Measurements from ENCODE around the gene TBC1D5. TPM values are rescaled to one million over a fixed set of nuclear protein-coding genes. Genes with fewer than 3 reads are reported as not detected.

Gene TBC1D5
- total and polyA plus RNA-seq, 2 of the 8 experiments (the other 6 are each of a cell fraction or from before 2014, with no cell fraction given) = 11.0 to 22.9 TPM

DNA sequence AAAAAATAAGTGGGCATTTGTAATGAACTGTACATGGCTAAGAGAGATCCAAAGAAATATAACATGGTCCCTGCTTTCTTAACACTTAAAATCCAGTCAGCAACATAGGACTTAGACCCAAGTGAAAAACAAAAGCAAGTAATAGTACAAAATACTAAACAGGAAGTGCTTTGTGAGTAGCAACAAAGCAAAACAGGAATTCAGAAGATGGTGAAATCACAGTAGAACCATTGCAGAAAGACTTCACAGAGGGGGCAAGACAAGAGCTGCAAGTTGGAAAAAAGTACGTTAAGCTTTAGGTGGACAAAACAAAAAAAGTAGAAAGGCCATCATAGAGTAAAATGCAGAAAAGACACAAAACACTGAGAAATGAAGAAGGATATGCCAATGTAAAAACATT, 116.0 kb downstream of the TBC1D5 start:
- no peaks in the 10 kb centered on the region for H3K27me3 ChIP-seq (replicated peaks in 1 of 4; ENCODE audit: control insufficient read depth in 3 of 4, extremely low read depth in 1 of 4, insufficient read depth in 3 of 4, low read length in 3 of 4)
- no peaks in the 10 kb centered on the region for H4K20me1 ChIP-seq (replicated peaks in 1 of 2; ENCODE audit: control insufficient read depth in 1 of 2, insufficient read depth in 2 of 2, low read length in 2 of 2)
- H2AK5ac ChIP-seq (ENCODE audit: low read depth, low read length) = no peak overlapping the region
- H3K9ac ChIP-seq (replicated peaks in 1 of 4; ENCODE audit: extremely low read depth in 1 of 4, low read depth in 3 of 4, low read length in 3 of 4) = no peak overlapping the region
- DNase-seq (ENCODE audit: low read depth in 1 of 2, low spot score in 2 of 2) (no peak), FAIRE-seq (no peak)
- H4K8ac ChIP-seq (ENCODE audit: extremely low read depth, insufficient read depth, low read length) = no peak overlapping the region
- H3K4ac ChIP-seq (replicated peaks; ENCODE audit: insufficient read length, low read depth, low read length) = no peak overlapping the region
- H2BK12ac ChIP-seq (ENCODE audit: low read depth, low read length) = no peak overlapping the region
- no peak overlapping the region for H2BK15ac ChIP-seq (ENCODE audit: low read length)
- no peak overlapping the region for H4K5ac ChIP-seq (ENCODE audit: insufficient read length, low read depth, low read length)
- H4K91ac ChIP-seq (replicated peaks; ENCODE audit: insufficient read length, low read length) = no peak overlapping the region
- H2BK5ac ChIP-seq (ENCODE audit: low read depth, low read length) = no peak overlapping the region
- H3K4me3 ChIP-seq (ENCODE audit: extremely low read depth in 1 of 4, insufficient read depth in 2 of 4, low read depth in 3 of 4, low read length in 4 of 4) = no peak overlapping the region
- 76% methylated on average over 1 of the region's 1 CpG; no CpG with 5 or more reads in 1 of the 2 experiments for WGBS, 2 experiments (ENCODE audit: extremely low coverage in 1 of 2, insufficient coverage in 1 of 2, insufficient read length in 1 of 2, insufficient replicate concordance in 2 of 2, low coverage in 1 of 2, low lambda C conversion rate in 2 of 2, missing lambda C conversion rate in 1 of 2)
- no peak overlapping the region for H3K23ac ChIP-seq (ENCODE audit: insufficient read length)
- H3K4me2 ChIP-seq (ENCODE audit: insufficient read depth in 1 of 2, low read depth in 2 of 2, low read length in 2 of 2) = no peak overlapping the region
- H3K18ac ChIP-seq (ENCODE audit: extremely low read depth, low read length) = no peak overlapping the region
- no peak overlapping the region for H3K56ac ChIP-seq (replicated peaks; ENCODE audit: insufficient read length, low read depth, low read length)
- CTCF ChIA-PET (ENCODE audit: partially characterized antibody) = interaction anchor here (4.2 kb wide), 1 partner anchor 19 kb away, joined by 17 read pairs; no protein-coding TSS in a partner anchor
- no peaks in the 10 kb centered on the region for H3K36me3 ChIP-seq (ENCODE audit: control insufficient read depth in 2 of 4, insufficient read depth in 4 of 4, low read length in 3 of 4)
- H2AFZ ChIP-seq (ENCODE audit: low read length) = no peak overlapping the region
- no peak overlapping the region for H3K27ac ChIP-seq (ENCODE audit: low read depth, low read length)
- peak overlapping the region; percentile 10 for H2BK120ac ChIP-seq (replicated peaks; ENCODE audit: low read depth, low read length)
- H3K9me3 ChIP-seq (ENCODE audit: insufficient read depth in 2 of 2, low read depth in 1 of 2, low read length in 1 of 2) = no peaks in the 10 kb centered on the region
- no peak for TF ChIP-seq SRF (IDR thresholded peaks at IDR 0.05; ENCODE audit: low read depth, low read length)
- no peak for TF ChIP-seq POLR2AphosphoS5 (IDR thresholded peaks at IDR 0.05; ENCODE audit: low read depth, low read length)
- no peak for TF ChIP-seq JUND (IDR thresholded peaks at IDR 0.05; ENCODE audit: low read length)
- TF ChIP-seq, protein P1, sequence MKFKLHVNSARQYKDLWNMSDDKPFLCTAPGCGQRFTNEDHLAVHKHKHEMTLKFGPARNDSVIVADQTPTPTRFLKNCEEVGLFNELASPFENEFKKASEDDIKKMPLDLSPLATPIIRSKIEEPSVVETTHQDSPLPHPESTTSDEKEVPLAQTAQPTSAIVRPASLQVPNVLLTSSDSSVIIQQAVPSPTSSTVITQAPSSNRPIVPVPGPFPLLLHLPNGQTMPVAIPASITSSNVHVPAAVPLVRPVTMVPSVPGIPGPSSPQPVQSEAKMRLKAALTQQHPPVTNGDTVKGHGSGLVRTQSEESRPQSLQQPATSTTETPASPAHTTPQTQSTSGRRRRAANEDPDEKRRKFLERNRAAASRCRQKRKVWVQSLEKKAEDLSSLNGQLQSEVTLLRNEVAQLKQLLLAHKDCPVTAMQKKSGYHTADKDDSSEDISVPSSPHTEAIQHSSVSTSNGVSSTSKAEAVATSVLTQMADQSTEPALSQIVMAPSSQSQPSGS (IDR thresholded peaks at IDR 0.05; ENCODE audit: low read length) = no peak
- no peak for TF ChIP-seq RNF2 (IDR thresholded peaks at IDR 0.05; ENCODE audit: borderline replicate concordance, low read depth, low read length, missing control alignments, poor library complexity, severe bottlenecking)
- H2BK20ac ChIP-seq (ENCODE audit: low read length) = no peak overlapping the region
- POLR2A ChIA-PET (ENCODE audit: partially characterized antibody) = no interaction called here
- no peak overlapping the region for H3K14ac ChIP-seq (ENCODE audit: insufficient read length)
- no peaks in the 10 kb centered on the region for H3K79me1 ChIP-seq (ENCODE audit: low read depth, low read length)
- no peaks in the 10 kb centered on the region for H3K79me2 ChIP-seq (ENCODE audit: control insufficient read depth in 1 of 2, insufficient read depth in 2 of 2, low read length in 2 of 2)
- no peaks in the 10 kb centered on the region for H3K23me2 ChIP-seq (ENCODE audit: low read depth, low read length)
- H3K4me1 ChIP-seq (replicated peaks in 1 of 4; ENCODE audit: control insufficient read depth in 3 of 4, insufficient read depth in 4 of 4, low read length in 3 of 4) = peaks cover 0 to 8% (median 5%) of the 10 kb centered on the region in 4 experiments; a peak in 3 of 7 replicates
